Naive thymus-derived CD4-positive, alpha-beta T cell (primary cell): ENCODE measurements around the gene HEPH. TPM values are rescaled to one million over a fixed set of nuclear protein-coding genes. Genes with fewer than 3 reads are reported as not detected.
A peak's percentile ranks its signal among the peaks of the same experiment; 100 is the strongest.
"Not testable (repeated sequence)": the region's sequence is repeated elsewhere in the genome, so short reads cannot be mapped to it uniquely, and the experiment has no call there.

Experiments used
- ATAC-seq: fragments of 150-1000 bp; cut with Tn5 transposase; 2 replicates; pipeline ENCODE4 v1.10.0; 2021; ENCODE audit warnings: mild to moderate bottlenecking, moderate library complexity
- CTCF ChIA-PET: fragments of 350-600 bp; sonication (Branson Sonifier 250); formaldehyde crosslinking; loops from one replicate; lab custom pipeline; 2021; ENCODE audit warnings: antibody characterized with exemption; lab: Charles Lee
- POLR2A ChIA-PET: fragments of 350-600 bp; sonication (Branson Sonifier 250); formaldehyde crosslinking; loops from one replicate; lab custom pipeline; 2021; ENCODE audit warnings: antibody characterized with exemption, inconsistent platforms; lab: Charles Lee
- DNase-seq, 9 donors: peaks; one replicate each; pipeline versions ENCODE4 v3.0.0 to v3.0.0-alpha.2; 2020 to 2022; ENCODE audit warnings: mixed read lengths in 1 of 9
- H3K27ac ChIP-seq: one replicate; pipeline ENCODE4 v1.7.0; 2013; ENCODE audit warnings: mild to moderate bottlenecking, low read depth, low read length, moderate library complexity
- H3K27me3 ChIP-seq, 2 donors: one replicate each; pipeline ENCODE4 v1.7.0; 2013; ENCODE audit warnings: low read length in 2 of 2, mild to moderate bottlenecking in 2 of 2, moderate library complexity in 2 of 2; ENCODE audit not compliant: control insufficient read depth in 2 of 2, insufficient read depth in 2 of 2
- H3K36me3 ChIP-seq, 3 experiments: 1 replicate in 2 of 3; 2 replicates in 1 of 3; pipeline ENCODE4 v1.7.0; 2013; ENCODE audit warnings: low read length in 3 of 3, mild to moderate bottlenecking in 3 of 3, moderate library complexity in 1 of 3; ENCODE audit not compliant: insufficient read depth in 3 of 3, control insufficient read depth in 2 of 3
- H3K4me1 ChIP-seq, 2 donors: one replicate each; pipeline ENCODE4 v1.7.0; 2013; ENCODE audit warnings: low read length in 2 of 2, mild to moderate bottlenecking in 2 of 2, moderate library complexity in 1 of 2; ENCODE audit not compliant: control insufficient read depth in 2 of 2, insufficient read depth in 2 of 2
- H3K4me3 ChIP-seq: 2 replicates; pipeline ENCODE4 v1.7.0; 2013; ENCODE audit warnings: mild to moderate bottlenecking, low read length
- H3K9me3 ChIP-seq, 3 experiments: 1 replicate in 2 of 3; 2 replicates in 1 of 3; pipeline ENCODE4 v1.7.0; 2013; ENCODE audit warnings: low read length in 3 of 3; ENCODE audit not compliant: control insufficient read depth in 2 of 3
- H3K27ac Mint-ChIP-seq, 9 donors: one replicate each; pipeline ENCODE4 v1.8.0; 2020 to 2022; ENCODE audit warnings: mixed read lengths in 9 of 9, mild to moderate bottlenecking in 8 of 9, moderate library complexity in 5 of 9, inconsistent platforms in 2 of 9
- H3K27me3 Mint-ChIP-seq, 5 donors: one replicate each; pipeline ENCODE4 v1.8.0; 2021 to 2022; ENCODE audit warnings: mixed read lengths in 5 of 5, mild to moderate bottlenecking in 1 of 5
- H3K36me3 Mint-ChIP-seq, 5 donors: one replicate each; pipeline ENCODE4 v1.8.0; 2020 to 2022; ENCODE audit warnings: mixed read lengths in 5 of 5, mild to moderate bottlenecking in 3 of 5, inconsistent platforms in 1 of 5
- H3K4me1 Mint-ChIP-seq, 7 donors: one replicate each; pipeline ENCODE4 v1.8.0; 2020 to 2022; ENCODE audit warnings: mixed read lengths in 7 of 7, mild to moderate bottlenecking in 3 of 7, inconsistent platforms in 1 of 7
- H3K4me3 Mint-ChIP-seq, 10 donors: one replicate each; pipeline ENCODE4 v1.8.0; 2020 to 2022; ENCODE audit warnings: mild to moderate bottlenecking in 10 of 10, mixed read lengths in 10 of 10, moderate library complexity in 6 of 10, inconsistent platforms in 2 of 10
- H3K9me3 Mint-ChIP-seq, 11 donors: one replicate each; pipeline ENCODE4 v1.8.0; 2020 to 2022; ENCODE audit warnings: mixed read lengths in 11 of 11, mild to moderate bottlenecking in 4 of 11, inconsistent platforms in 1 of 11, moderate library complexity in 1 of 11
- intact Hi-C, 2 donors: fragments of 100-400 bp; cut with micrococcal nuclease; formaldehyde crosslinking; loops; one replicate each; pipeline ENCODE4 v1.15.1; 2023
- polyA plus RNA-seq, 2 donors: library from polyadenylated mRNA; unstranded; fragments of 300-500 nt; fragmentation: Illumina TruSeq; gene quantifications; one replicate each; pipeline ENCODE4 v1.2.3, GENCODE V29; 2021
- total RNA-seq, 6 experiments: library from RNA in 5 of 6; stranded (reverse) in 5 of 6; gene quantifications; 1 replicate in 5 of 6; 2 replicates in 1 of 6; pipeline ENCODE4 v1.2.3 and lab custom pipeline; 2021 to 2026

Gene HEPH
- total and polyA plus RNA-seq, 7 experiments from 2014 or later, result 0.17 to 0.34 (median 0.19) TPM; not detected in 4

- Histone ChIP-seq H3K4me3 (no peak overlapping the region), H3K36me3 (no peaks in the 10 kb centered on the region), H3K9me3 (no peaks in the 10 kb centered on the region), H3K27ac (no peak overlapping the region), H3K27me3 (no peaks in the 10 kb centered on the region), H3K4me1 (no peaks in the 10 kb centered on the region)
- Mint-ChIP-seq H3K4me3 (peak overlapping the region in 8 of 10 donors; percentile 0 to 63 (median 21)), H3K36me3 (no peaks in the 10 kb centered on the region), H3K27ac (peak overlapping the region in 2 of 9 donors; percentile 13 to 25), H3K4me1 (peaks cover 16 to 31% (median 22%) of the 10 kb centered on the region in 7 donors), H3K27me3 (no peaks in the 10 kb centered on the region), H3K9me3 (no peaks in the 10 kb centered on the region)
- DNase-seq (peak in 2 of 9 donors; percentile 5 to 12), ATAC-seq (no peak)
- POLR2A ChIA-PET, result interaction anchor here (0.6 kb wide), 1 partner anchor 203 kb away, joined by 3 read pairs; no protein-coding TSS in a partner anchor
- CTCF ChIA-PET, result interaction anchor here (0.6 kb wide), 1 partner anchor 1841 kb away, joined by 3 read pairs; no protein-coding TSS in a partner anchor
- intact Hi-C loops, result loop anchor here (1.0 to 10.0 kb wide), 3 partner anchors 528 to 616 kb away; no protein-coding TSS in a partner anchor
Measured at GRCh38 chrX:66200855-66201795, 37.1 kb downstream of the HEPH start.

GRCh38 chrX:66203114-66203513, 39.1 kb downstream of the HEPH start:
- no peak overlapping the region for H3K4me3 ChIP-seq
- Mint-ChIP-seq H3K4me3 (no peak overlapping the region), H3K27me3 (no peaks in the 10 kb centered on the region), H3K27ac (no peak overlapping the region), H3K36me3 (no peaks in the 10 kb centered on the region), H3K9me3 (no peaks in the 10 kb centered on the region), H3K4me1 (peaks cover 16 to 31% (median 22%) of the 10 kb centered on the region in 7 donors)
- no peak overlapping the region for H3K27ac ChIP-seq
- no peaks in the 10 kb centered on the region for H3K36me3 ChIP-seq
- ChIA-PET CTCF (no interaction called here), POLR2A (no interaction called here)
- no peaks in the 10 kb centered on the region for H3K4me1 ChIP-seq
- no peaks in the 10 kb centered on the region for H3K27me3 ChIP-seq
- intact Hi-C loops, result loop anchor here (10.0 kb wide), 1 partner anchor 618 kb away; no protein-coding TSS in a partner anchor
- DNase-seq (no peak), ATAC-seq (no peak)
- H3K9me3 ChIP-seq, result no peaks in the 10 kb centered on the region

GRCh38 chrX:66221856-66222255, 57.8 kb downstream of the HEPH start:
- Mint-ChIP-seq H3K36me3 (no peaks in the 10 kb centered on the region), H3K4me3 (no peak overlapping the region), H3K4me1 (no peaks in the 10 kb centered on the region), H3K27me3 (peaks cover 0 to 4% (median 0%) of the 10 kb centered on the region in 5 donors), H3K9me3 (peaks cover 0 to 21% (median 0%) of the 10 kb centered on the region in 11 donors), H3K27ac (no peak overlapping the region)
- H3K27me3 ChIP-seq, result no peaks in the 10 kb centered on the region
- H3K27ac ChIP-seq, result no peak overlapping the region
- H3K4me3 ChIP-seq, result no peak overlapping the region
- intact Hi-C loops, result no loop called here
- H3K9me3 ChIP-seq, result no peaks in the 10 kb centered on the region
- ChIA-PET CTCF (no interaction called here), POLR2A (no interaction called here)
- ATAC-seq (no peak), DNase-seq (no peak)
- H3K4me1 ChIP-seq, result no peaks in the 10 kb centered on the region
- no peaks in the 10 kb centered on the region for H3K36me3 ChIP-seq

- H3K4me3 Mint-ChIP-seq, result no peak overlapping the region
- DNase-seq (no peak), ATAC-seq (no peak)
- H3K27ac Mint-ChIP-seq, result no peak overlapping the region
- H3K4me1 ChIP-seq, result no peaks in the 10 kb centered on the region
- peaks cover 0 to 11% (median 2%) of the 10 kb centered on the region in 11 donors for H3K9me3 Mint-ChIP-seq
- no peaks in the 10 kb centered on the region for H3K4me1 Mint-ChIP-seq
- H3K27ac ChIP-seq, result no peak overlapping the region
- CTCF ChIA-PET, result no interaction called here
- intact Hi-C loops, result no loop called here
- peaks cover 0 to 6% (median 4%) of the 10 kb centered on the region in 5 donors for H3K27me3 Mint-ChIP-seq
- H3K36me3 Mint-ChIP-seq, result peaks cover 0 to 8% (median 0%) of the 10 kb centered on the region in 5 donors
- no peak overlapping the region for H3K4me3 ChIP-seq
- H3K9me3 ChIP-seq, result no peaks in the 10 kb centered on the region
- H3K27me3 ChIP-seq, result no peaks in the 10 kb centered on the region
- POLR2A ChIA-PET, result no interaction called here
- H3K36me3 ChIP-seq, result no peaks in the 10 kb centered on the region
Measured at GRCh38 chrX:66232296-66232695, 68.2 kb downstream of the HEPH start.

- H3K9me3 ChIP-seq, result no peaks in the 10 kb centered on the region
- H3K27me3 Mint-ChIP-seq, result peaks cover 0 to 11% (median 5%) of the 10 kb centered on the region in 5 donors
- H3K27me3 ChIP-seq, result no peaks in the 10 kb centered on the region
- no peak overlapping the region for H3K27ac Mint-ChIP-seq
- no peaks in the 10 kb centered on the region for H3K4me1 Mint-ChIP-seq
- no peak overlapping the region for H3K4me3 Mint-ChIP-seq
- H3K4me3 ChIP-seq, result no peak overlapping the region
- intact Hi-C loops, result no loop called here
- H3K36me3 ChIP-seq, result no peaks in the 10 kb centered on the region
- H3K36me3 Mint-ChIP-seq, result peaks cover 0 to 8% (median 0%) of the 10 kb centered on the region in 5 donors
- no peaks in the 10 kb centered on the region for H3K4me1 ChIP-seq
- CTCF ChIA-PET, result no interaction called here
- POLR2A ChIA-PET, result no interaction called here
- ATAC-seq (no peak), DNase-seq (no peak)
- H3K27ac ChIP-seq, result no peak overlapping the region
- H3K9me3 Mint-ChIP-seq, result peaks cover 0 to 12% (median 2%) of the 10 kb centered on the region in 11 donors
Measured at GRCh38 chrX:66233209-66233608, 69.2 kb downstream of the HEPH start.

GRCh38 chrX:66233904-66234303, 69.9 kb downstream of the HEPH start:
- H3K4me1 ChIP-seq, H3K27ac Mint-ChIP-seq, H3K4me3 ChIP-seq, ATAC-seq, H3K4me1 Mint-ChIP-seq, H3K4me3 Mint-ChIP-seq, H3K27ac ChIP-seq, POLR2A ChIA-PET, CTCF ChIA-PET, intact Hi-C loops, H3K36me3 ChIP-seq, H3K9me3 ChIP-seq, H3K36me3 Mint-ChIP-seq, DNase-seq, H3K27me3 ChIP-seq: not testable (repeated sequence)
- H3K27me3 Mint-ChIP-seq, result peaks cover 0 to 11% (median 5%) of the 10 kb centered on the region in 5 donors
- H3K9me3 Mint-ChIP-seq, result peaks cover 0 to 12% (median 2%) of the 10 kb centered on the region in 11 donors
